ENCODE measurements around the gene RALBP1. TPM values are rescaled to one million over a fixed set of nuclear protein-coding genes. Genes with fewer than 3 reads are reported as not detected.

The RALBP1 gene
- total RNA-seq, 1 experiment from 2014 or later: 70.0 TPM

GRCh38 chr18:9435041-9435440 lies 40.3 kb upstream of the RALBP1 start:
- Histone ChIP-seq H3K9me3 (ENCODE audit: control insufficient read depth, insufficient read depth, low read depth, low read length) (no peaks in the 10 kb centered on the region), H3K27ac (ENCODE audit: low read length) (no peak overlapping the region)

DNA sequence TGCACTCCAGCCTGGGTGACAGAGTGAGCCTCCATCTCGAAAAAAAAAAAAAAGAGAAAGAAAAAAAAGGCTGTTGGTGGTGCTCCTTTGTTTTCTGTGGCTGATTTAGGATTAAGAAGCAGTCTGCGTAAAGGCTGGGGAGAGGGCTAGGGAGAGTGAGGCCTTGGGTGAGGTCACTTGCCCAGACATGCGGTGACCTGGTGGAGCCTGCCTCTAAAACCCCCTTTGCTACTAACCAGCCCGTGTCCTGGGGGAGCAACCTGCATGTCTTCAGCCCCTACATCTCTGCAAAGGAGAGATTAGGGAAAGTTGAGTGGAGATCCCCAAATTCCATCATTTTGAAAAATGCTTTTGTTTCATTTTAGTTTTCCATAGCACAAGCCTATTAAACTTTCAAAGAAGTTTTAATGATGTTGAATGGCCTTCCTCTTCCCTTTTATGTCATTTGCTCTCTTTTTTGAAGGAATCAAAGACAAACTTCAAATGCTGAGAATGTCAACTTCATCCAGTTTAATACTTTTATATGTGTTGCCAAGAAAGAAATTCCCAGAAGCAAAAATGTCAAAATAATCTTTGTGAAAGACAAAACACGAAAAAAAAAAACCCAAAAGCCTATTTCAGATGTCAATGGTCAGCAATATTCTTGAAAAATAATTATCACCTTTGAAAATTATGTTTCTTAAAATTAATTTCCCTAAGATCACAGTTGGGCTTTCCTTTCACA lies 38.9 kb upstream of the RALBP1 start:
- DNase-seq (ENCODE audit: low read depth, low spot score) (no peak), ATAC-seq (no peak)
- ChIA-PET POLR2A (no interaction called here), CTCF (no interaction called here)
- Histone ChIP-seq H3K4me1 (ENCODE audit: control insufficient read depth, insufficient read depth, low read length) (no peaks in the 10 kb centered on the region), H3K27me3 (ENCODE audit: control insufficient read depth, insufficient read depth, low read length) (no peaks in the 10 kb centered on the region), H3K4me3 (ENCODE audit: low read depth in 2 of 2, low read length in 2 of 2) (no peak overlapping the region), H3K36me3 (ENCODE audit: control insufficient read depth, insufficient read depth, low read length) (no peaks in the 10 kb centered on the region), H3K9me3 (ENCODE audit: control insufficient read depth, insufficient read depth, low read depth, low read length) (no peaks in the 10 kb centered on the region), H3K27ac (ENCODE audit: low read length) (no peak overlapping the region)
- intact Hi-C loops (cut with micrococcal nuclease; ENCODE audit: unreplicated experiment) (no loop called here), in situ Hi-C loops (cut with HindIII; ENCODE audit: low pct_unique_long_range_greater_than_20kb, low sequenced_read_pairs) (no loop called here)
- BruUV-seq (replicated peaks): no TSS peak
- TF ChIP-seq POLR2AphosphoS5 (IDR thresholded peaks at IDR 0.05; ENCODE audit: low read depth, low read length): no peak
- no peak for TF ChIP-seq SIN3A (IDR thresholded peaks at IDR 0.05; ENCODE audit: borderline replicate concordance, insufficient read depth, low read depth, low read length)
- TF ChIP-seq CTCF (IDR thresholded peaks at IDR 0.05): no peak
- no peak for TF ChIP-seq TCF7L2 (IDR thresholded peaks at IDR 0.05; ENCODE audit: low read depth, low read length)
- TF ChIP-seq REST (IDR thresholded peaks at IDR 0.05; ENCODE audit: insufficient read depth in 1 of 2, low read depth in 2 of 2, low read length in 1 of 2): no peak

More at GRCh38 chr18:9435041-9435440, 40.3 kb upstream of the RALBP1 start:
- intact Hi-C loops (cut with micrococcal nuclease; ENCODE audit: unreplicated experiment): no loop called here
- in situ Hi-C loops (cut with HindIII; ENCODE audit: low pct_unique_long_range_greater_than_20kb, low sequenced_read_pairs): no loop called here
- TF ChIP-seq REST (IDR thresholded peaks at IDR 0.05; ENCODE audit: insufficient read depth in 1 of 2, low read depth in 2 of 2, low read length in 1 of 2) (no peak), TCF7L2 (IDR thresholded peaks at IDR 0.05; ENCODE audit: low read depth, low read length) (no peak), SIN3A (IDR thresholded peaks at IDR 0.05; ENCODE audit: borderline replicate concordance, insufficient read depth, low read depth, low read length) (no peak), CTCF (IDR thresholded peaks at IDR 0.05) (no peak), POLR2AphosphoS5 (IDR thresholded peaks at IDR 0.05; ENCODE audit: low read depth, low read length) (no peak)
- BruUV-seq (replicated peaks): no TSS peak
- POLR2A ChIA-PET: no interaction called here
- Histone ChIP-seq H3K4me1 (ENCODE audit: control insufficient read depth, insufficient read depth, low read length) (no peaks in the 10 kb centered on the region), H3K36me3 (ENCODE audit: control insufficient read depth, insufficient read depth, low read length) (no peaks in the 10 kb centered on the region), H3K4me3 (ENCODE audit: low read depth in 2 of 2, low read length in 2 of 2) (no peak overlapping the region), H3K27me3 (ENCODE audit: control insufficient read depth, insufficient read depth, low read length) (no peaks in the 10 kb centered on the region)
- ATAC-seq (no peak), DNase-seq (ENCODE audit: low read depth, low spot score) (no peak)
- CTCF ChIA-PET: interaction anchor here (0.6 kb wide), 1 partner anchor 160 kb away, joined by 3 read pairs; no protein-coding TSS in a partner anchor

All from Panc1 (cell line).